GM23338 (cell line): ENCODE results near the gene VAPA. TPM values are rescaled to one million over a fixed set of nuclear protein-coding genes. Genes with fewer than 3 reads are reported as not detected.

Experiments
- ATAC-seq: fragments of 200-7000 bp; cut with Tn5 transposase; 3 replicates; pipeline ENCODE4 v1.9.1; 2020
- DNase-seq: peaks from one replicate; pipeline ENCODE4 v3.0.0-alpha.2; 2015; ENCODE audit warnings: low spot score
- H2AFZ ChIP-seq: fragments of 200-600 bp; sonication (generic); 2 replicates; pipeline ENCODE4 v1.8.0; 2016; ENCODE audit warnings: antibody characterized with exemption, mild to moderate bottlenecking, moderate library complexity
- H3F3A ChIP-seq: fragments of 200-600 bp; sonication (generic); replicated peaks from 2 replicates; pipeline ENCODE4 v1.8.0; 2017; ENCODE audit warnings: antibody characterized with exemption, mixed run types, low read depth
- H3K27ac ChIP-seq: fragments of 200-600 bp; sonication (generic); 2 replicates; pipeline ENCODE4 v1.6.1; 2016; ENCODE audit warnings: low read depth
- H3K27me3 ChIP-seq: fragments of 200-600 bp; sonication (generic); 2 replicates; pipeline ENCODE4 v1.8.0; 2016; ENCODE audit warnings: mild to moderate bottlenecking, mixed run types, moderate library complexity; ENCODE audit not compliant: insufficient read depth
- H3K36me3 ChIP-seq: fragments of 200-600 bp; sonication (generic); 2 replicates; pipeline ENCODE4 v1.8.0; 2016; ENCODE audit warnings: mild to moderate bottlenecking; ENCODE audit not compliant: insufficient read depth
- H3K4me1 ChIP-seq: fragments of 200-600 bp; sonication (generic); 2 replicates; pipeline ENCODE4 v1.8.0; 2016; ENCODE audit warnings: mild to moderate bottlenecking, moderate library complexity; ENCODE audit not compliant: insufficient read depth
- H3K4me2 ChIP-seq: fragments of 200-600 bp; sonication (generic); 2 replicates; pipeline ENCODE4 v1.7.1; 2017; ENCODE audit warnings: mixed run types
- H3K4me3 ChIP-seq: fragments of 200-600 bp; sonication (generic); 2 replicates; pipeline ENCODE4 v1.6.1; 2016; ENCODE audit warnings: mixed run types
- H3K79me2 ChIP-seq: fragments of 200-600 bp; sonication (generic); replicated peaks from 2 replicates; pipeline ENCODE4 v1.8.0; 2017; ENCODE audit warnings: mild to moderate bottlenecking; ENCODE audit not compliant: insufficient read depth
- H3K9me2 ChIP-seq: fragments of 200-600 bp; sonication (generic); 2 replicates; pipeline ENCODE4 v1.8.0; 2017; ENCODE audit not compliant: insufficient read depth
- H4K20me1 ChIP-seq: fragments of 200-600 bp; sonication (generic); replicated peaks from 2 replicates; pipeline ENCODE4 v1.8.0; 2017; ENCODE audit warnings: mild to moderate bottlenecking; ENCODE audit not compliant: insufficient read depth
- H3K27ac Mint-ChIP-seq: 2 replicates; pipeline ENCODE4 v1.8.0; 2020; ENCODE audit warnings: inconsistent platforms, mild to moderate bottlenecking, moderate library complexity, mixed read lengths
- H3K27me3 Mint-ChIP-seq: 3 replicates; pipeline ENCODE4 v1.8.0; 2022; ENCODE audit warnings: low read depth, mild to moderate bottlenecking, moderate library complexity, mixed read lengths, inconsistent platforms; ENCODE audit not compliant: insufficient read depth, poor library complexity
- H3K36me3 Mint-ChIP-seq: 3 replicates; pipeline ENCODE4 v1.8.0; 2021; ENCODE audit warnings: low read depth, mild to moderate bottlenecking, inconsistent platforms, moderate library complexity, mixed read lengths
- H3K4me1 Mint-ChIP-seq: 3 replicates; pipeline ENCODE4 v1.8.0; 2020; ENCODE audit warnings: mild to moderate bottlenecking, inconsistent platforms, mixed read lengths
- H3K4me3 Mint-ChIP-seq: 3 replicates; pipeline ENCODE4 v1.8.0; 2021; ENCODE audit warnings: moderate library complexity, mild to moderate bottlenecking, inconsistent platforms, mixed read lengths
- H3K9me3 Mint-ChIP-seq: 3 replicates; pipeline ENCODE4 v1.8.0; 2020; ENCODE audit warnings: moderate library complexity, mild to moderate bottlenecking, inconsistent platforms, mixed read lengths
- CREB1 ChIP-seq: fragments of 250-450 bp; sonication (Bioruptor Pico); IDR thresholded peaks from 2 replicates; pipeline ENCODE4 v1.5.0; 2020; ENCODE audit warnings: low read depth, mild to moderate bottlenecking, moderate library complexity
- EZH2phosphoT487 ChIP-seq: fragments of 200-600 bp; sonication (generic); IDR thresholded peaks from one replicate; pipeline ENCODE4 v1.8.1; 2018; ENCODE audit warnings: antibody characterized with exemption; ENCODE audit not compliant: unreplicated experiment
- JUNB ChIP-seq: IDR thresholded peaks from one replicate; pipeline ENCODE4 v1.6.1; 2016; ENCODE audit warnings: antibody characterized with exemption; ENCODE audit not compliant: unreplicated experiment
- NANOG ChIP-seq: IDR thresholded peaks from 2 replicates; pipeline ENCODE4 v1.6.1; 2016; ENCODE audit warnings: antibody characterized with exemption, borderline replicate concordance
- STAT1 ChIP-seq: IDR thresholded peaks from one replicate; pipeline ENCODE4 v1.6.1; 2016; ENCODE audit warnings: antibody characterized with exemption; ENCODE audit not compliant: unreplicated experiment
- polyA plus RNA-seq: library from polyadenylated mRNA; unstranded; fragments of >200 nt; fragmentation: Nextera tagmentation; extraction: Ambion mirVana; gene quantifications from 2 replicates; pipeline ENCODE4 v1.2.1, GENCODE V29; 2016
- total RNA-seq: library from RNA; depleted of rRNA; stranded (reverse); fragments of >200 nt; shearing (Covaris generic); gene quantifications from 2 replicates; pipeline ENCODE4 v1.2.3, GENCODE V29; 2014
- TF ChIP-seq, protein P1 (sequence below), 2 experiments: fragments of 200-600 bp in 1 of 2; sonication (generic) in 1 of 2; conservative IDR thresholded peaks; 2 replicates each; pipeline versions ENCODE4 v1.5.1 to v1.6.1; 2016 to 2017; ENCODE audit warnings: antibody characterized with exemption in 2 of 2, low read depth in 2 of 2, mild to moderate bottlenecking in 2 of 2, moderate library complexity in 1 of 2
- TF ChIP-seq, protein P2 (sequence below): IDR thresholded peaks from 2 replicates; pipeline ENCODE4 v1.6.1; 2016; ENCODE audit warnings: antibody characterized with exemption
- TF ChIP-seq, protein P3 (sequence below): fragments of 250-450 bp; sonication (Bioruptor Pico); IDR thresholded peaks from 2 replicates; pipeline ENCODE4 v1.5.0; 2020; ENCODE audit warnings: mild to moderate bottlenecking, moderate library complexity
- TF ChIP-seq, protein P4 (sequence below): IDR thresholded peaks from one replicate; pipeline ENCODE4 v1.6.1; 2018; ENCODE audit warnings: antibody characterized with exemption; ENCODE audit not compliant: unreplicated experiment

The VAPA gene
- total and polyA plus RNA-seq, 2 experiments from 2014 or later = 162 to 178 TPM

DNA sequence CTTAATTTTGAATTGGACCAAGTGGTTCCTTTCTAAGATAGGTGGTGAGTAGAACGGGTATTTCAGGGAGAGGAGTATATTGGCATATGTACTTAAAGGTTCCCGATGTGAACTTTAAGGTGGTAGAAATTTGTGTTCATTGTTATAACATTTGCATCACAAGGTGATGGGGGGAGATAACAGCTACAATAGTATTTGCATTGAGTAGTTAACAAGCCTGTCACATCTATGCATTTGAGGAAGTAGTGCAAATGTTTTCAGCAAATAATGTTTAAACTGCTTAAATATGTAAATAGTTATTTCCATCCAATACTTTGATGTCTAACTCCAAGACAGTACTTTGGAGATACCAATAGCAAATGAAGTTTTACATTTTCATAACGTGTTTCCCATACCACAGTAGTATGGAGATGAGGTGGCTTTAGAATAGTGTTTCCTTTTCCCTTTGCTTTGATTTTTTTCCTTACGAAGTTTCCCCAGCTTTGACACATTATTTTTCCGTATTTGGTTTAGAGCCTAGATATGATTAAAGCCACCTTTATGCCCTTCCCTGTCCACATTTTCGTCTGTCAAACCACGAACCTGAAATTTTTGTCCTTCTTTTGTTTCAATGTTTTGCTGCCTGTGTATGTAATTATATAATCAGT, 46.6 kb downstream of the VAPA start:
- no peaks in the 10 kb centered on the region; the same call in 1 of the 2 replicates for H4K20me1 ChIP-seq
- no peaks in the 10 kb centered on the region for H3K27me3 ChIP-seq
- no peak for DNase-seq
- Mint-ChIP-seq H3K4me3 (no peak overlapping the region), H3K27ac (no peak overlapping the region), H3K36me3 (no peaks in the 10 kb centered on the region), H3K27me3 (no peaks in the 10 kb centered on the region), H3K4me1 (peaks cover 20% of the 10 kb centered on the region), H3K9me3 (no peaks in the 10 kb centered on the region)
- H3K27ac ChIP-seq = no peak overlapping the region
- H3F3A ChIP-seq = no peaks in the 10 kb centered on the region
- peak overlapping the region; percentile 17; the same call in 1 of the 2 replicates for H3K4me2 ChIP-seq
- H3K9me2 ChIP-seq = no peaks in the 10 kb centered on the region
- peaks cover 15% of the 10 kb centered on the region for H3K4me1 ChIP-seq
- TF ChIP-seq STAT1 (no peak), JUNB (no peak), EZH2phosphoT487 (no peak), NANOG (no peak), CREB1 (CRISPR knock-in tag) (no peak)
- TF ChIP-seq, protein P1, sequence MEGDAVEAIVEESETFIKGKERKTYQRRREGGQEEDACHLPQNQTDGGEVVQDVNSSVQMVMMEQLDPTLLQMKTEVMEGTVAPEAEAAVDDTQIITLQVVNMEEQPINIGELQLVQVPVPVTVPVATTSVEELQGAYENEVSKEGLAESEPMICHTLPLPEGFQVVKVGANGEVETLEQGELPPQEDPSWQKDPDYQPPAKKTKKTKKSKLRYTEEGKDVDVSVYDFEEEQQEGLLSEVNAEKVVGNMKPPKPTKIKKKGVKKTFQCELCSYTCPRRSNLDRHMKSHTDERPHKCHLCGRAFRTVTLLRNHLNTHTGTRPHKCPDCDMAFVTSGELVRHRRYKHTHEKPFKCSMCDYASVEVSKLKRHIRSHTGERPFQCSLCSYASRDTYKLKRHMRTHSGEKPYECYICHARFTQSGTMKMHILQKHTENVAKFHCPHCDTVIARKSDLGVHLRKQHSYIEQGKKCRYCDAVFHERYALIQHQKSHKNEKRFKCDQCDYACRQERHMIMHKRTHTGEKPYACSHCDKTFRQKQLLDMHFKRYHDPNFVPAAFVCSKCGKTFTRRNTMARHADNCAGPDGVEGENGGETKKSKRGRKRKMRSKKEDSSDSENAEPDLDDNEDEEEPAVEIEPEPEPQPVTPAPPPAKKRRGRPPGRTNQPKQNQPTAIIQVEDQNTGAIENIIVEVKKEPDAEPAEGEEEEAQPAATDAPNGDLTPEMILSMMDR (conservative IDR thresholded peaks at IDR 0.05; ENCODE audit: low read depth in 2 of 2) = no peak
- TF ChIP-seq, protein P2, sequence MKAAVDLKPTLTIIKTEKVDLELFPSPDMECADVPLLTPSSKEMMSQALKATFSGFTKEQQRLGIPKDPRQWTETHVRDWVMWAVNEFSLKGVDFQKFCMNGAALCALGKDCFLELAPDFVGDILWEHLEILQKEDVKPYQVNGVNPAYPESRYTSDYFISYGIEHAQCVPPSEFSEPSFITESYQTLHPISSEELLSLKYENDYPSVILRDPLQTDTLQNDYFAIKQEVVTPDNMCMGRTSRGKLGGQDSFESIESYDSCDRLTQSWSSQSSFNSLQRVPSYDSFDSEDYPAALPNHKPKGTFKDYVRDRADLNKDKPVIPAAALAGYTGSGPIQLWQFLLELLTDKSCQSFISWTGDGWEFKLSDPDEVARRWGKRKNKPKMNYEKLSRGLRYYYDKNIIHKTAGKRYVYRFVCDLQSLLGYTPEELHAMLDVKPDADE = no peak
- TF ChIP-seq, protein P3, sequence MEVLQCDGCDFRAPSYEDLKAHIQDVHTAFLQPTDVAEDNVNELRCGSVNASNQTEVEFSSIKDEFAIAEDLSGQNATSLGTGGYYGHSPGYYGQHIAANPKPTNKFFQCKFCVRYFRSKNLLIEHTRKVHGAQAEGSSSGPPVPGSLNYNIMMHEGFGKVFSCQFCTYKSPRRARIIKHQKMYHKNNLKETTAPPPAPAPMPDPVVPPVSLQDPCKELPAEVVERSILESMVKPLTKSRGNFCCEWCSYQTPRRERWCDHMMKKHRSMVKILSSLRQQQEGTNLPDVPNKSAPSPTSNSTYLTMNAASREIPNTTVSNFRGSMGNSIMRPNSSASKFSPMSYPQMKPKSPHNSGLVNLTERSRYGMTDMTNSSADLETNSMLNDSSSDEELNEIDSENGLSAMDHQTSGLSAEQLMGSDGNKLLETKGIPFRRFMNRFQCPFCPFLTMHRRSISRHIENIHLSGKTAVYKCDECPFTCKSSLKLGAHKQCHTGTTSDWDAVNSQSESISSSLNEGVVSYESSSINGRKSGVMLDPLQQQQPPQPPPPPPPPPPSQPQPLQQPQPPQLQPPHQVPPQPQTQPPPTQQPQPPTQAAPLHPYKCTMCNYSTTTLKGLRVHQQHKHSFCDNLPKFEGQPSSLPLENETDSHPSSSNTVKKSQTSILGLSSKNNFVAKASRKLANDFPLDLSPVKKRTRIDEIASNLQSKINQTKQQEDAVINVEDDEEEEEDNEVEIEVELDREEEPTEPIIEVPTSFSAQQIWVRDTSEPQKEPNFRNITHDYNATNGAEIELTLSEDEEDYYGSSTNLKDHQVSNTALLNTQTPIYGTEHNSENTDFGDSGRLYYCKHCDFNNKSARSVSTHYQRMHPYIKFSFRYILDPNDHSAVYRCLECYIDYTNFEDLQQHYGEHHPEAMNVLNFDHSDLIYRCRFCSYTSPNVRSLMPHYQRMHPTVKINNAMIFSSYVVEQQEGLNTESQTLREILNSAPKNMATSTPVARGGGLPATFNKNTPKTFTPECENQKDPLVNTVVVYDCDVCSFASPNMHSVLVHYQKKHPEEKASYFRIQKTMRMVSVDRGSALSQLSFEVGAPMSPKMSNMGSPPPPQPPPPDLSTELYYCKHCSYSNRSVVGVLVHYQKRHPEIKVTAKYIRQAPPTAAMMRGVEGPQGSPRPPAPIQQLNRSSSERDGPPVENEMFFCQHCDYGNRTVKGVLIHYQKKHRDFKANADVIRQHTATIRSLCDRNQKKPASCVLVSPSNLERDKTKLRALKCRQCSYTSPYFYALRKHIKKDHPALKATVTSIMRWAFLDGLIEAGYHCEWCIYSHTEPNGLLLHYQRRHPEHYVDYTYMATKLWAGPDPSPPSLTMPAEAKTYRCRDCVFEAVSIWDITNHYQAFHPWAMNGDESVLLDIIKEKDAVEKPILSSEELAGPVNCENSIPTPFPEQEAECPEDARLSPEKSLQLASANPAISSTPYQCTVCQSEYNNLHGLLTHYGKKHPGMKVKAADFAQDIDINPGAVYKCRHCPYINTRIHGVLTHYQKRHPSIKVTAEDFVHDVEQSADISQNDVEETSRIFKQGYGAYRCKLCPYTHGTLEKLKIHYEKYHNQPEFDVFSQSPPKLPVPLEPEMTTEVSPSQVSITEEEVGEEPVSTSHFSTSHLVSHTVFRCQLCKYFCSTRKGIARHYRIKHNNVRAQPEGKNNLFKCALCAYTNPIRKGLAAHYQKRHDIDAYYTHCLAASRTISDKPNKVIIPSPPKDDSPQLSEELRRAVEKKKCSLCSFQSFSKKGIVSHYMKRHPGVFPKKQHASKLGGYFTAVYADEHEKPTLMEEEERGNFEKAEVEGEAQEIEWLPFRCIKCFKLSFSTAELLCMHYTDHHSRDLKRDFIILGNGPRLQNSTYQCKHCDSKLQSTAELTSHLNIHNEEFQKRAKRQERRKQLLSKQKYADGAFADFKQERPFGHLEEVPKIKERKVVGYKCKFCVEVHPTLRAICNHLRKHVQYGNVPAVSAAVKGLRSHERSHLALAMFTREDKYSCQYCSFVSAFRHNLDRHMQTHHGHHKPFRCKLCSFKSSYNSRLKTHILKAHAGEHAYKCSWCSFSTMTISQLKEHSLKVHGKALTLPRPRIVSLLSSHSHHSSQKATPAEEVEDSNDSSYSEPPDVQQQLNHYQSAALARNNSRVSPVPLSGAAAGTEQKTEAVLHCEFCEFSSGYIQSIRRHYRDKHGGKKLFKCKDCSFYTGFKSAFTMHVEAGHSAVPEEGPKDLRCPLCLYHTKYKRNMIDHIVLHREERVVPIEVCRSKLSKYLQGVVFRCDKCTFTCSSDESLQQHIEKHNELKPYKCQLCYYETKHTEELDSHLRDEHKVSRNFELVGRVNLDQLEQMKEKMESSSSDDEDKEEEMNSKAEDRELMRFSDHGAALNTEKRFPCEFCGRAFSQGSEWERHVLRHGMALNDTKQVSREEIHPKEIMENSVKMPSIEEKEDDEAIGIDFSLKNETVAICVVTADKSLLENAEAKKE (CRISPR knock-in tag) = no peak
- TF ChIP-seq, protein P4, sequence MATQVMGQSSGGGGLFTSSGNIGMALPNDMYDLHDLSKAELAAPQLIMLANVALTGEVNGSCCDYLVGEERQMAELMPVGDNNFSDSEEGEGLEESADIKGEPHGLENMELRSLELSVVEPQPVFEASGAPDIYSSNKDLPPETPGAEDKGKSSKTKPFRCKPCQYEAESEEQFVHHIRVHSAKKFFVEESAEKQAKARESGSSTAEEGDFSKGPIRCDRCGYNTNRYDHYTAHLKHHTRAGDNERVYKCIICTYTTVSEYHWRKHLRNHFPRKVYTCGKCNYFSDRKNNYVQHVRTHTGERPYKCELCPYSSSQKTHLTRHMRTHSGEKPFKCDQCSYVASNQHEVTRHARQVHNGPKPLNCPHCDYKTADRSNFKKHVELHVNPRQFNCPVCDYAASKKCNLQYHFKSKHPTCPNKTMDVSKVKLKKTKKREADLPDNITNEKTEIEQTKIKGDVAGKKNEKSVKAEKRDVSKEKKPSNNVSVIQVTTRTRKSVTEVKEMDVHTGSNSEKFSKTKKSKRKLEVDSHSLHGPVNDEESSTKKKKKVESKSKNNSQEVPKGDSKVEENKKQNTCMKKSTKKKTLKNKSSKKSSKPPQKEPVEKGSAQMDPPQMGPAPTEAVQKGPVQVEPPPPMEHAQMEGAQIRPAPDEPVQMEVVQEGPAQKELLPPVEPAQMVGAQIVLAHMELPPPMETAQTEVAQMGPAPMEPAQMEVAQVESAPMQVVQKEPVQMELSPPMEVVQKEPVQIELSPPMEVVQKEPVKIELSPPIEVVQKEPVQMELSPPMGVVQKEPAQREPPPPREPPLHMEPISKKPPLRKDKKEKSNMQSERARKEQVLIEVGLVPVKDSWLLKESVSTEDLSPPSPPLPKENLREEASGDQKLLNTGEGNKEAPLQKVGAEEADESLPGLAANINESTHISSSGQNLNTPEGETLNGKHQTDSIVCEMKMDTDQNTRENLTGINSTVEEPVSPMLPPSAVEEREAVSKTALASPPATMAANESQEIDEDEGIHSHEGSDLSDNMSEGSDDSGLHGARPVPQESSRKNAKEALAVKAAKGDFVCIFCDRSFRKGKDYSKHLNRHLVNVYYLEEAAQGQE = no peak
- H3K79me2 ChIP-seq = no peaks in the 10 kb centered on the region
- no peak overlapping the region for H2AFZ ChIP-seq
- ATAC-seq = no peak
- no peaks in the 10 kb centered on the region for H3K36me3 ChIP-seq
- no peak overlapping the region for H3K4me3 ChIP-seq
